ENCODE measurements around the gene SMPDL3B. TPM values are rescaled to one million over a fixed set of nuclear protein-coding genes. Genes with fewer than 3 reads are reported as not detected.

SMPDL3B gene
- polyA plus RNA-seq, 1 donor from 2014 or later: not detected

GRCh38 chr1:27967106-27967883 lies 32.5 kb downstream of the SMPDL3B start:
- TF ChIP-seq POLR2AphosphoS5 (IDR thresholded peaks at IDR 0.05): no peak
- no peak for TF ChIP-seq EP300 (conservative IDR thresholded peaks at IDR 0.05; ENCODE audit: poor library complexity, severe bottlenecking)
- TF ChIP-seq, protein P1, sequence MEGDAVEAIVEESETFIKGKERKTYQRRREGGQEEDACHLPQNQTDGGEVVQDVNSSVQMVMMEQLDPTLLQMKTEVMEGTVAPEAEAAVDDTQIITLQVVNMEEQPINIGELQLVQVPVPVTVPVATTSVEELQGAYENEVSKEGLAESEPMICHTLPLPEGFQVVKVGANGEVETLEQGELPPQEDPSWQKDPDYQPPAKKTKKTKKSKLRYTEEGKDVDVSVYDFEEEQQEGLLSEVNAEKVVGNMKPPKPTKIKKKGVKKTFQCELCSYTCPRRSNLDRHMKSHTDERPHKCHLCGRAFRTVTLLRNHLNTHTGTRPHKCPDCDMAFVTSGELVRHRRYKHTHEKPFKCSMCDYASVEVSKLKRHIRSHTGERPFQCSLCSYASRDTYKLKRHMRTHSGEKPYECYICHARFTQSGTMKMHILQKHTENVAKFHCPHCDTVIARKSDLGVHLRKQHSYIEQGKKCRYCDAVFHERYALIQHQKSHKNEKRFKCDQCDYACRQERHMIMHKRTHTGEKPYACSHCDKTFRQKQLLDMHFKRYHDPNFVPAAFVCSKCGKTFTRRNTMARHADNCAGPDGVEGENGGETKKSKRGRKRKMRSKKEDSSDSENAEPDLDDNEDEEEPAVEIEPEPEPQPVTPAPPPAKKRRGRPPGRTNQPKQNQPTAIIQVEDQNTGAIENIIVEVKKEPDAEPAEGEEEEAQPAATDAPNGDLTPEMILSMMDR (IDR thresholded peaks at IDR 0.05; ENCODE audit: poor library complexity, severe bottlenecking): no peak
- TF ChIP-seq RAD21 (conservative IDR thresholded peaks at IDR 0.05): no peak
- TF ChIP-seq EZH2 (IDR thresholded peaks at IDR 0.05; ENCODE audit: borderline replicate concordance, insufficient read depth, low read length, poor library complexity, severe bottlenecking): no peak
- TF ChIP-seq REST (IDR thresholded peaks at IDR 0.05; ENCODE audit: borderline replicate concordance): no peak
- TF ChIP-seq SMC3 (conservative IDR thresholded peaks at IDR 0.05; ENCODE audit: poor library complexity): no peak
- no peak for TF ChIP-seq TAF1 (IDR thresholded peaks at IDR 0.05; ENCODE audit: low read depth)
- no peak for TF ChIP-seq MXI1 (conservative IDR thresholded peaks at IDR 0.05; ENCODE audit: poor library complexity, severe bottlenecking)

GRCh38 chr1:27967884-27968466 lies 33.2 kb downstream of the SMPDL3B start:
- Histone ChIP-seq H4K20me1 (ENCODE audit: insufficient read depth) (no peaks in the 10 kb centered on the region), H3K9me3 (ENCODE audit: low read length) (no peaks in the 10 kb centered on the region), H3F3A (ENCODE audit: insufficient read depth, low read length, poor library complexity, severe bottlenecking) (no peaks in the 10 kb centered on the region), H3K27me3 (ENCODE audit: insufficient read depth, low read depth, low read length) (no peaks in the 10 kb centered on the region), H2AFZ (ENCODE audit: low read depth, low read length) (no peak overlapping the region), H3K4me3 (ENCODE audit: low read length) (no peak overlapping the region), H3K9ac (ENCODE audit: low read length) (no peak overlapping the region), H3K4me2 (ENCODE audit: low read length) (no peak overlapping the region), H3K27ac (ENCODE audit: low read length) (no peak overlapping the region), H3K9me2 (ENCODE audit: insufficient read depth, low read length) (no peaks in the 10 kb centered on the region), H3K79me2 (replicated peaks; ENCODE audit: insufficient read depth, low read length) (no peaks in the 10 kb centered on the region), H3K36me3 (ENCODE audit: insufficient read depth, low read length) (no peaks in the 10 kb centered on the region)
- TF ChIP-seq EZH2 (IDR thresholded peaks at IDR 0.05; ENCODE audit: borderline replicate concordance, insufficient read depth, low read length, poor library complexity, severe bottlenecking) (no peak), POLR2AphosphoS5 (IDR thresholded peaks at IDR 0.05) (no peak), SMC3 (conservative IDR thresholded peaks at IDR 0.05; ENCODE audit: poor library complexity) (no peak), TAF1 (IDR thresholded peaks at IDR 0.05; ENCODE audit: low read depth) (no peak), REST (IDR thresholded peaks at IDR 0.05; ENCODE audit: borderline replicate concordance) (no peak), RAD21 (conservative IDR thresholded peaks at IDR 0.05) (no peak), MXI1 (conservative IDR thresholded peaks at IDR 0.05; ENCODE audit: poor library complexity, severe bottlenecking) (no peak), EP300 (conservative IDR thresholded peaks at IDR 0.05; ENCODE audit: poor library complexity, severe bottlenecking) (no peak)
- TF ChIP-seq, protein P1 (IDR thresholded peaks at IDR 0.05; ENCODE audit: poor library complexity, severe bottlenecking): no peak

More at GRCh38 chr1:27967106-27967883, 32.5 kb downstream of the SMPDL3B start:
- no peaks in the 10 kb centered on the region for H4K20me1 ChIP-seq (ENCODE audit: insufficient read depth)
- no peaks in the 10 kb centered on the region for H3K79me2 ChIP-seq (replicated peaks; ENCODE audit: insufficient read depth, low read length)
- no peak overlapping the region for H3K27ac ChIP-seq (ENCODE audit: low read length)
- no peak overlapping the region for H3K4me3 ChIP-seq (ENCODE audit: low read length)
- no peaks in the 10 kb centered on the region for H3F3A ChIP-seq (ENCODE audit: insufficient read depth, low read length, poor library complexity, severe bottlenecking)
- no peak overlapping the region for H2AFZ ChIP-seq (ENCODE audit: low read depth, low read length)
- no peak overlapping the region for H3K9ac ChIP-seq (ENCODE audit: low read length)
- no peaks in the 10 kb centered on the region for H3K27me3 ChIP-seq (ENCODE audit: insufficient read depth, low read depth, low read length)
- H3K9me2 ChIP-seq (ENCODE audit: insufficient read depth, low read length): no peaks in the 10 kb centered on the region
- H3K9me3 ChIP-seq (ENCODE audit: low read length): no peaks in the 10 kb centered on the region
- no peaks in the 10 kb centered on the region for H3K36me3 ChIP-seq (ENCODE audit: insufficient read depth, low read length)
- H3K4me2 ChIP-seq (ENCODE audit: low read length): no peak overlapping the region

Data from neural cell (in vitro differentiated cells).